IMR-90 (cell line): ENCODE measurements around the gene VAMP4.

ENCODE experiments used
- CHD1 ChIP-seq: IDR thresholded peaks from 2 replicates; pipeline ENCODE4 v1.6.1; 2012; ENCODE audit warnings: low read depth, low read length, improper control_type of control experiment
- FOS ChIP-seq: fragments of 150-350 bp; IDR thresholded peaks from 2 replicates; pipeline ENCODE4 v1.6.1; 2016; ENCODE audit warnings: low read depth, low read length
- MAFK ChIP-seq: IDR thresholded peaks from 2 replicates; pipeline ENCODE4 v1.6.1; 2012; ENCODE audit warnings: low read depth, low read length, improper control_type of control experiment
- MAZ ChIP-seq: IDR thresholded peaks from 2 replicates; pipeline ENCODE4 v1.6.1; 2012; ENCODE audit warnings: low read depth, mild to moderate bottlenecking, low read length, improper control_type of control experiment, moderate library complexity, borderline replicate concordance
- MXI1 ChIP-seq: IDR thresholded peaks from 2 replicates; pipeline ENCODE4 v1.6.1; 2012; ENCODE audit warnings: low read depth, mild to moderate bottlenecking, low read length, moderate library complexity, borderline replicate concordance
- POLR2A ChIP-seq: IDR thresholded peaks from 2 replicates; pipeline ENCODE4 v1.6.1; 2012; ENCODE audit warnings: mild to moderate bottlenecking, low read depth, low read length
- RAD21 ChIP-seq: IDR thresholded peaks from 2 replicates; pipeline ENCODE4 v1.6.1; 2012; ENCODE audit warnings: low read length, improper control_type of control experiment
- SMC3 ChIP-seq: fragments of 150-350 bp; IDR thresholded peaks from 2 replicates; pipeline ENCODE4 v1.6.1; 2016; ENCODE audit warnings: low read depth, mild to moderate bottlenecking, antibody characterized with exemption, low read length, moderate library complexity
- TF ChIP-seq, protein P1 (sequence below): conservative IDR thresholded peaks from 2 replicates; pipeline ENCODE4 v1.5.1; 2012; ENCODE audit warnings: mild to moderate bottlenecking, low read depth, low read length, improper control_type of control experiment
- TF ChIP-seq, protein P2 (sequence below): fragments of 150-350 bp; IDR thresholded peaks from 2 replicates; pipeline ENCODE4 v1.6.1; 2017; ENCODE audit warnings: mild to moderate bottlenecking, antibody characterized with exemption, low read length, low read depth
- TF ChIP-seq, protein P3 (sequence below): fragments of 150-350 bp; IDR thresholded peaks from 2 replicates; pipeline ENCODE4 v1.6.1; 2016; ENCODE audit warnings: low read depth, mild to moderate bottlenecking, low read length, moderate library complexity, borderline replicate concordance

DNA sequence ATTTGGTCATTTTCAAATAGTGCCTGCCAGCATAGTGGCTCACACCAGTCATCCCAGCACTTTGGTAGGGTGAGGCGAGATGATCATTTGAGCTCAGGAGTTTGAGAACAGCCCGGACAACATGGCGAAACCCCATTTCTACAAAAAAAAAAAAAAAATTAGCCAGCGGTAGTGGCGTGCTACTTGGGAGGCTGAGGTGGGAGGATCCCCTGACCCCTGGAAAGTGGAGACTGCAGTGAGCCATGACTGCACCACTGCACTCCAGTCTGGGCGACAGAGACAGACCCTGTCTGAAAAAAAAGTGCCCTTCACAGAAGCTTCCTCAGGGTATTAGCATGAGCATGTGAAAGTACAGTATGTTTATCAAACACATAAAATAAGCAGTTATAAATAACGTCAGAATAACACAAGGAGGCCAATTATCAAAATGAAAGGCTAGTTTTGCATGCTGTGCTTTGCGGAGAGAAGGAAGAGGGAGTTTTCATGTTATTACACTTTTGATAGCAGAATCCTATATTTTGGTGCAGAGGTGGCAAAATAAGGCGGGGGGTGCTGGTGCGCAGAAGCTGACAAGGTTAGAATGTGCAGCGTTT lies 38.8 kb upstream of the VAMP4 start:
- TF ChIP-seq POLR2A (no peak), RAD21 (no peak), SMC3 (no peak), MAFK (no peak; the same call in 1 of the 2 replicates), CHD1 (no peak), FOS (no peak), MXI1 (no peak), MAZ (no peak)
- TF ChIP-seq, protein P1, sequence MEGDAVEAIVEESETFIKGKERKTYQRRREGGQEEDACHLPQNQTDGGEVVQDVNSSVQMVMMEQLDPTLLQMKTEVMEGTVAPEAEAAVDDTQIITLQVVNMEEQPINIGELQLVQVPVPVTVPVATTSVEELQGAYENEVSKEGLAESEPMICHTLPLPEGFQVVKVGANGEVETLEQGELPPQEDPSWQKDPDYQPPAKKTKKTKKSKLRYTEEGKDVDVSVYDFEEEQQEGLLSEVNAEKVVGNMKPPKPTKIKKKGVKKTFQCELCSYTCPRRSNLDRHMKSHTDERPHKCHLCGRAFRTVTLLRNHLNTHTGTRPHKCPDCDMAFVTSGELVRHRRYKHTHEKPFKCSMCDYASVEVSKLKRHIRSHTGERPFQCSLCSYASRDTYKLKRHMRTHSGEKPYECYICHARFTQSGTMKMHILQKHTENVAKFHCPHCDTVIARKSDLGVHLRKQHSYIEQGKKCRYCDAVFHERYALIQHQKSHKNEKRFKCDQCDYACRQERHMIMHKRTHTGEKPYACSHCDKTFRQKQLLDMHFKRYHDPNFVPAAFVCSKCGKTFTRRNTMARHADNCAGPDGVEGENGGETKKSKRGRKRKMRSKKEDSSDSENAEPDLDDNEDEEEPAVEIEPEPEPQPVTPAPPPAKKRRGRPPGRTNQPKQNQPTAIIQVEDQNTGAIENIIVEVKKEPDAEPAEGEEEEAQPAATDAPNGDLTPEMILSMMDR = no peak
- TF ChIP-seq, protein P2, sequence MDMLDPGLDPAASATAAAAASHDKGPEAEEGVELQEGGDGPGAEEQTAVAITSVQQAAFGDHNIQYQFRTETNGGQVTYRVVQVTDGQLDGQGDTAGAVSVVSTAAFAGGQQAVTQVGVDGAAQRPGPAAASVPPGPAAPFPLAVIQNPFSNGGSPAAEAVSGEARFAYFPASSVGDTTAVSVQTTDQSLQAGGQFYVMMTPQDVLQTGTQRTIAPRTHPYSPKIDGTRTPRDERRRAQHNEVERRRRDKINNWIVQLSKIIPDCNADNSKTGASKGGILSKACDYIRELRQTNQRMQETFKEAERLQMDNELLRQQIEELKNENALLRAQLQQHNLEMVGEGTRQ = no peak
- TF ChIP-seq, protein P3, sequence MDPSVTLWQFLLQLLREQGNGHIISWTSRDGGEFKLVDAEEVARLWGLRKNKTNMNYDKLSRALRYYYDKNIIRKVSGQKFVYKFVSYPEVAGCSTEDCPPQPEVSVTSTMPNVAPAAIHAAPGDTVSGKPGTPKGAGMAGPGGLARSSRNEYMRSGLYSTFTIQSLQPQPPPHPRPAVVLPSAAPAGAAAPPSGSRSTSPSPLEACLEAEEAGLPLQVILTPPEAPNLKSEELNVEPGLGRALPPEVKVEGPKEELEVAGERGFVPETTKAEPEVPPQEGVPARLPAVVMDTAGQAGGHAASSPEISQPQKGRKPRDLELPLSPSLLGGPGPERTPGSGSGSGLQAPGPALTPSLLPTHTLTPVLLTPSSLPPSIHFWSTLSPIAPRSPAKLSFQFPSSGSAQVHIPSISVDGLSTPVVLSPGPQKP = no peak
